Mammary epithelial cell (primary cell): ENCODE measurements around the gene FAM43B.

Experiments used
- EZH2 ChIP-seq: IDR thresholded peaks from 2 replicates; pipeline ENCODE4 v1.6.1; 2012; ENCODE audit warnings: low read length, inconsistent platforms, borderline replicate concordance
- TF ChIP-seq, protein P1 (sequence below), 2 donors: IDR thresholded peaks in 1 of 2; conservative IDR thresholded peaks in 1 of 2; 2 replicates each; pipeline ENCODE4 v1.5.1; 2011 to 2012; ENCODE audit warnings: inconsistent platforms in 2 of 2, low read length in 2 of 2, mild to moderate bottlenecking in 2 of 2, control low read depth in 1 of 2, low read depth in 1 of 2; ENCODE audit not compliant: insufficient read depth in 1 of 2; ENCODE audit errors: extremely low read depth in 1 of 2

DNA sequence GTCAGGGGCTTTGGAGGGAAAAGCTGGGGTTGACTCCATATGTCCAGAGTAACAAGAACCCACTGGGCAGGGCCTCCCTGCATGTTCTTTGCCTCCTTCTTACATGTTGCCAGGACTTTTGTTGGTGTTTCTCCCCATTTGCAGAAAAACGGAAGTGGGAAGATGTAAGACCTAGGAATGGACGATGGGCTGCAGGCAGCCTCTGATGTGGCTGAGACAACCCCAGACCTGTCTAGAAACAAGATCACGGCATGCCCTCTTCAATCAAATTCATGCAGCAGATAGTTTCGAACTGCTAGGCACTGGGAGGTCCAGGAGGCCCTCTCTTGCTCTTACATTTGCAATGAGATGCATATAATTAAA lies 3.4 kb downstream of the FAM43B start:
- TF ChIP-seq, protein P1, sequence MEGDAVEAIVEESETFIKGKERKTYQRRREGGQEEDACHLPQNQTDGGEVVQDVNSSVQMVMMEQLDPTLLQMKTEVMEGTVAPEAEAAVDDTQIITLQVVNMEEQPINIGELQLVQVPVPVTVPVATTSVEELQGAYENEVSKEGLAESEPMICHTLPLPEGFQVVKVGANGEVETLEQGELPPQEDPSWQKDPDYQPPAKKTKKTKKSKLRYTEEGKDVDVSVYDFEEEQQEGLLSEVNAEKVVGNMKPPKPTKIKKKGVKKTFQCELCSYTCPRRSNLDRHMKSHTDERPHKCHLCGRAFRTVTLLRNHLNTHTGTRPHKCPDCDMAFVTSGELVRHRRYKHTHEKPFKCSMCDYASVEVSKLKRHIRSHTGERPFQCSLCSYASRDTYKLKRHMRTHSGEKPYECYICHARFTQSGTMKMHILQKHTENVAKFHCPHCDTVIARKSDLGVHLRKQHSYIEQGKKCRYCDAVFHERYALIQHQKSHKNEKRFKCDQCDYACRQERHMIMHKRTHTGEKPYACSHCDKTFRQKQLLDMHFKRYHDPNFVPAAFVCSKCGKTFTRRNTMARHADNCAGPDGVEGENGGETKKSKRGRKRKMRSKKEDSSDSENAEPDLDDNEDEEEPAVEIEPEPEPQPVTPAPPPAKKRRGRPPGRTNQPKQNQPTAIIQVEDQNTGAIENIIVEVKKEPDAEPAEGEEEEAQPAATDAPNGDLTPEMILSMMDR (conservative IDR thresholded peaks at IDR 0.05 in 1 of 2, IDR thresholded peaks at IDR 0.05 in 1 of 2; ENCODE audit: extremely low read depth in 1 of 2, insufficient read depth in 1 of 2, low read depth in 1 of 2, low read length in 2 of 2), result no peak
- no peak for TF ChIP-seq EZH2
